SIG-M5 (cell line): ENCODE results near the gene JAGN1.
"Not testable (repeated sequence)": the region's sequence is repeated elsewhere in the genome, so short reads cannot be mapped to it uniquely, and the experiment has no call there.

ENCODE experiments used
- DNase-seq: peaks from one replicate; lab custom pipeline; 2025; lab: John Stamatoyannopoulos, UW

The JAGN1 gene

DNA sequence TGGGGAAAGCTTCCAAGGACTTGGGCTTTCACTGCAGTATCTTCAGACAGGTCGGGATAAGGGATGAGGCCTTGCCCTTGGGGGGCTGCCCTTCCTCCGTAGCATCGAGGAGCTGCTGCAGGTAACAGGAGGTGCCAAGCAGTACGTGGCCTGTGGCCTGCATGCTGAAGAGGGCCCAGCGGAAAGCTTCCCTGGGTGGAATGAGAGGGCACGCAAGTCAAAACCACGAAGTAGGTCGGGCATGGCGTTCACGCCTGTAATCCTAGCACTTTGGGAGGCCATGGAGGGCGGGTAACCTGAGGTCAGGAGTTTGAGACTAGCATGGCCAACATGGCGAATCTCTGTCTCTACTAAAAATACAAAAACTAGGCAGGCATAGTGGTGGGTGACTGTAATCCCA, 23.3 kb upstream of the JAGN1 start:
- no peak for DNase-seq

GRCh38 chr3:9869955-9870354, 20.5 kb upstream of the JAGN1 start:
- no peak for DNase-seq

DNA sequence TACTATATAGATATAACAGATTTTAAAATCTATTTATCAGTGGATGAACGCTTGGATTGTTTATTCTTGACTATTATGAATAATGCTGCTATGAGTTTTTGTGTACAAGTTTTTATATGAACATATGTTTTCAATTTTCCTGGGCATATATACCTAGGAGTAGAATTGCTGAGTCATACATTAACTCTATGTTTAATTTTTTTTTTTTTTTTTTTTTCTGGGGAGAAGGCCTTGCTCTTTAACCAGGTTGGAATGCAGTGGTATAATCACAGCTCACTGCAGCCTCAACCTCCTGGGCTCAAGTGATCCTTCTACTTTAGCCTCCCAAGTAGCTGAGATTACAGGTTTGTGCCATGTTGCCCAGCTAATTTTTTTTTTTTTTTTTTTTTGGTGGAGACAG, 19.4 kb upstream of the JAGN1 start:
- no peak for DNase-seq

- DNase-seq: not testable (repeated sequence)
Observed at GRCh38 chr3:9872067-9872466, 18.3 kb upstream of the JAGN1 start.

DNA sequence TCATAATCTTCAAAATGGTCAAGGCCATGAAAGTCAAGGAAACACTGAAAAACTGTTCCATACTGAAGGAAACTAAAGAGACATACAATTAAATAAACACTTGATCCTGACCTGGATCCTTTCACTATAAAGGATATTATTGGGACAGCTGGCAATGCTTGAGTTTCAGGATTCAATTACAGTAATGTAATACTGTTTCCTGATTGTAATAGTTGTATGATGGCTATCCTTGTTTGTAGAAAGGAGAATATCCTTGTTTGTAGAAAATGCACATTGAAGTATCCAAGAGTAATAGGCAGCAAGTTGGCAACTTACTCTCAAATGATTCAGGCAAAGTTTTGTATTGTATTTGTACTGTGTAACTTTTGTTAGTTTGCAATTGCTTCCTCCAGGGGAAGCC, 15.0 kb upstream of the JAGN1 start:
- DNase-seq: no peak

DNA sequence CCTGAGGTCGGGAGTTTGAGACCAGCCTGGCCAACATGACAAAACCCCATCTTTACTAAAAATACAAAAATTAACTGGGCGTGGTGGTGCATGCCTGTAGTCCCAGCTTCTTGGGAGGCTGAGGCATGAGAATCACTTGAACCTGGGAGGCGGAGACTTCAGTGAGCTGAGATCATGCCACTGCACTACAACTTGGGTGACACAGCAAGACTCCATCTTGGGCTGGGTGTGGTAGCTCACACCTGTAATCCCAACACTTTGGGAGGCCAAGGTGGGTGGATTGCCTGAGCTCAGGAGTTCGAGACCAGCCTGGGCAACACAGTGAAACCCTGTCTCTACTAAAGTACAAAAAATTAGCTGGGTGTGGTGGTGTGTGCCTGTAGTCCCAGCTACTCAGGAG, 14.2 kb upstream of the JAGN1 start:
- not testable (repeated sequence) for DNase-seq

DNA sequence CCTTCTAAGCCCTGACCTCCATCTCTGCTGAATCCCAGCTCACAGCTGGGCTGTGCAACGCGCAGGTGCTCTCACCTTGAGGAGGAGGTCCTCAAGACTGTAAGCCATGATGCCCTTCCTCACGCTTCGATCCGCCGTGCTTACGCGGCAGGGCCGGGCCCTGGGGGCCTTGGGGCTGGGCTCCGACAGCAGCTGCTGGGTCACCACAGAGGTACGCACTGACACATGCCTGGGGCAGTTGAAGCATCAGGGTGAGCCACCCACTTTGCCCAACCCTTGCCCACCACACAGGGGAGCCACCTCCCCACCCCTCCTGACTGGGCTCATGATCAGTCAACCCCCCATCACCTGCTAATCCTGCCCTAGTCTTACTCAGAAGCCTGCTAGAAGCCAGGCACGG, 13.4 kb upstream of the JAGN1 start:
- no peak for DNase-seq

DNA sequence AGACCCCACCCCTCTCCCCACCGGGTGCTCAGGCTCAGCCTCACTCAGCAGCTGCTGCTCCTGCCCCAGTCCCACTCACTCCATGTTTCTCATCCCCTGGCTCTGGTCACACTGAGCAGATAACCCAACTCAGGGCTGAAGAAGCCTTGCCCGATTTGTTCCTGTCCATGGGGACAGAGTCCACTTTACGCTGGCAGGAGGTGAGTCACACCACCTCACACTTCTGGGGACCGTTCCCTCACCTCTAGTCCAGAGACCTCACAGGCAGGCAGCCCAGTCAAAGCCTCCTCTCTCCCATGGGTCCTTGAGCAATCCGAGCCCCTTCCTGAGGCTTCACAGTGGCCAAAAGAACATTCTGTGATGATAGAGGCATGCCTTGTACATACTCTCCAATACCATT, 11.7 kb upstream of the JAGN1 start:
- DNase-seq: no peak

DNA sequence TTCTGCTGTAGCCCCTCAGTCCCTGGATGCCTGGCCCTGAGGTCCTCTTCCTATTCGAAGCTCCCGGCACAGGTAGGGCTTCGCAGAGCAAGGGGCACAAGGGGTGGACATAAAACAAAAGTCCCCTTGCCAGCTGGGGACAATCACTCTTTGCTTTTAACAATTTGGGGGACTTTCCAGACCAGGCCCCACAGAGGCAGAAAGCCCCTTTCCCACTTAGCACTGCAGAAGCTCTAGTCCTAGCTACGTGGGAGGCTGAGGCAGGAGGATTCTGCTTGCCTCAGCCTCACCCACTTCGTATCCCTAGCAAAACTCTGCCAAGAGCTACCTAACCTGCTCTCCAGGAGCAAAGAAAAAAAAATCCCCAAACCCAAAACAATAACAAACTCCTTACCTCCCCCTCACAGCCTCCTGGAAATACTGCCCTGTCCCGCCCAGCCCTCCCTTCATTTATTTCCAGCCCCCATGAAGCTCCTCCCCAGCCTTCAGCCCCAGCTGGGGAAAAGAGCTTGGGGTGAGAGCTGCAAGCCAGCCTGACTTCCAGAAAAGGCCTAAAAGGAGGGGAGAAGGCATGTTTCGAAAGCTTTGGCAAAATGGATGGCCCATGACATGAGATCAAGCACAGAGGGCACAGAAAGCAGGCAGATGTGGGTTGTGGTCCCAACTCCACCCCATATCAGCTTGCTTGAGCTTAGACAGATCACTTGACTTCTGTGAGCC, 10.4 kb upstream of the JAGN1 start, which contains the start of gene CIDEC:
CIDEC (minus strand) TSS at position 424 of the 720 bp plus-strand sequence. CDS start 1,767 bp downstream, outside the sequence.
- DNase-seq: no peak

- DNase-seq: no peak
Observed at GRCh38 chr3:9881441-9881840, 9.0 kb upstream of the JAGN1 start.

DNA sequence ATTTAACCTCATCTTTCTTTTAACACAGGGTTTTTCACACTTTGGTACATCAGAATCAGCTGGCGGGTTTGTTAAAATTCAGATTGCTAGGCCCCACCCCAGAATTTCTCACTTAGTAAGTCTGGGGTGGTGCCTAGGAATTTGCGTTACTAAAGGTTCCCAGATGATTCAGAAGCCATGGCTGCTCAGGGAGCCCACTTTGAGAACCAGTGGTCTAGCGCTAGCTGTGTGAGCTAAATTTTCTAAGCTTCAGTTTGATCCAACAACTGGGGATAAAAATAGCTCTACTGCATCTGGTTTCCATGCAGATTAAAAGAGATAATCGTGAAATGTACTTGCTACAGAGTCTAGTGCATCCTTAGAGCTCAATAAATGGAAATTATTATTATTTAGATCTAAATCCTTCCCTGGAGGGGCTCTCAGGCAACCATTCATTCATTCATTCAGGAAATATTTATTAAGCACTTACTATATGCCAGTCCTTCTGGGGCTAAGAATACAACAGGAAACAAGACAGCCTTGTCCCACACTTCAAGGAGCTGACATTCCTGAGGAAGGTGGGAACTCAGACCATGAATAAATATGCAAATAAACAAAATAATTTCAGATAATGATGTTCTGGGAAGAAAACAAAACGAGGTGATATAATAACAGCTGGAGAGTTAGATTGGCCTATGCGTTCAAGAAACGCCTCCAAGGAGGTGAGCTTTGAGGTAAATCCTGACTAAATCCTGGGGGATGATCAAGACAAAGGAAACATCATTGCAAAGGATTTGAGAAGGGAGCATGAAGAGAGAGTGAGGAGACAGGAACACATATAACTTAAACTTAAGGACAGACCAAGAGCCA, 6.5 kb upstream of the JAGN1 start:
- DNase-seq: no peak

- DNase-seq: no peak
Observed at GRCh38 chr3:9884555-9885165, 5.8 kb upstream of the JAGN1 start.

- DNase-seq: no peak
Observed at GRCh38 chr3:9886328-9886727, 4.1 kb upstream of the JAGN1 start.

GRCh38 chr3:9887480-9887879, 2.9 kb upstream of the JAGN1 start:
- DNase-seq: peak; percentile 26

- DNase-seq: no peak
Observed at GRCh38 chr3:9888540-9888939, 1.9 kb upstream of the JAGN1 start.

GRCh38 chr3:9889405-9889804, 1.0 kb upstream of the JAGN1 start:
- no peak for DNase-seq

DNA sequence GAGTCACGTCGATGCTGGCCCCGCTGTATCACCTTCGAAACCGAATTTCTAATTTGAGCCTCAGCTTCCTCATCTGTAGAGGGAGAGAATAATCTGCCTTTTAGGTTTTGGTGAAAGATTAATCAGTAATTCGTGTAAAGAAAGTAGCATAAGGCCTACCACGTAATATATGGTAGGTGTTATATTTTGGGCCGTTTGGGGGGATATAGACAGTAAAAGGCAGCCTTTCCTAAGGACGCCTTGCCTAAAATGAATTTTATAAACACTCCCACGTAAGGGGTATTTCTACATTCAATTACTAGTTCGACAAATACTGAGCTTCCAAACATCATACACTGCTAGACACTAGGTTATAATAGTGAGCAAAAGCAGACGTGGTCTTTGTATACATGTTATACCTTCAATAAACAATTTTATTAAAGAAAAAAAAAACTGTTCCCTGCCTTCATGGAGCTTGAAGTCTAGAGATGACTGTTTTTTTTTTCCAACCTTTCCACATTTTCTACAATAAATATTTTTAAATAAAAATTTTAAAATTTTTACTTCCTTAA, 737 bp downstream of the JAGN1 start:
- no peak for DNase-seq

GRCh38 chr3:9893739-9894138, 3.3 kb downstream of the JAGN1 start:
- DNase-seq: no peak

GRCh38 chr3:9895715-9896114, 5.3 kb downstream of the JAGN1 start:
- DNase-seq: not testable (repeated sequence)

DNA sequence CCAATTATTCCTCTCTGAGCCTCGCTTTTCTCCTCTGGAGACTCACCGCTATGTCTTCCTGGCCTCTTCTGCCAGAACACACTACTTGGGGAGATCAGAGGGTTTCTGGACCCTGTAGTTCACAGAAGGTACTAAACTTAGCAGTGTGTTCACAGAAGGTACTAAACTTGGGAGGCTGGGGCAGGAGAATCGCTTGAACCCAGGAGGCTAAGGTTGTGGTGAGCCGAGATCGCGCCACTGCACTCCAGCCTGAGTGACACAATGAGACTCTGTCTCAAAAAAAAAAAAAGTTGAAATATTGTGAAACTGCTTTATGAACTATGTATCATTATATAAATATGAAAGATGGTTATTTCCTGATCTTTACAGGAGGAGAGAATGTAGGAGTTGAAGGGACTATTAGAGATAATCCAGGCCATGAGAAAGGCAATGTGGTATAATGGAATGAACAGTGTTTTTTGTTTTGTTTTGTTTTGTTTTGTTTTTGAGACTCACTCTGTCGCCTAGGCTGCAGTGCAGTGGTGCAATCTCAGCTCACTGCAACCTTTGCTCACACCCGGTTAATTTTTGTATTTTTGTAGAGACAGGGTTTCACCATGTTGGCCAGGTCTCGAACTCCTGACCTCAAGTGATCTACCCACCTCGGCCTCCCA, 6.5 kb downstream of the JAGN1 start:
- not testable (repeated sequence) for DNase-seq

DNA sequence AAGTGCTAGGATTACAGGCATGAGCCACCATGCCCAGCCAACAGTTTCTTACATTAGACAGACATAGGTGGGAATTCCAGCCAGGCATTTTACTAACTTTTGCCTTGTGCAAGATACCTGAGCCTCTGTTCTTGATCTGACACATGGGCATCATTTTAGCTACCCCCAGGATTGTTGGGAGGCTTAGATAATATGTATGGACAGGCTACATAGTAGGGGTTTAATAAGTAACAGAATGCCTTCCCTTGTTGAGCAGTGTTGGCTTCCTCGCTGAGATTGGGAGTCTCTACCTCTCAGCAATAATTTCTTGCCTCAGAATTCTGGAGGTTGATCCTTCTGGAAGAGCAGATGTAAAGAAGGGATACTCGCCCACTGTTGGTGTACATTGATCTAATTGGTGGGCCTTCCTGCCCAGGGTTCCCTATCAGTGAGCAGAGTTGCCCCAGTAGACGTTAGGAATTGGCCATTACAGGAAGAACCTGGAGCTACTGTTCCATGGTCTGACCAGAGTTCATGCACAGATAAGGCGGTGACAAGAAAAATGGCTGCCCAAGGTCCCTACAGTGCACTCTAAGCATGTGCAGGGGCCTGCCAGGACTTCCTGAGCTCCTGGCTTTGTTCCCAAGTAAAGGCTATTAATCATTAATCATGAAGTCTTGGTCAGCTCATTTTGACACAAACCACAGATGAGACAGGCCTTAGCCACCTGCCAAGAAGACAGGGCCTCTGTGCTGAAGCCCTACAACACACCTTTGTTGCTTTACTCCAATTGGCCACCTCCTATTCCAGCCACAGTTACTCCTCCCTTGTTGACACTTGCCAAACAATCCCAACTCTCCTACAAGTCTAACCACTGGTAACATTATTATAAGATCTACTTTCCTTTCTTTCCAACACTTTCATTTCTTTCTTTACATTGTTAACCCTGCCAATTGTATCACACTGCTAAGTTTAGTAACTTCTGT, 7.3 kb downstream of the JAGN1 start:
- DNase-seq: no peak
